Thoracic aorta (tissue), 2 donors: ENCODE results near the gene RBMS3. TPM values are rescaled to one million over a fixed set of nuclear protein-coding genes. Genes with fewer than 3 reads are reported as not detected.

Experiments
- ATAC-seq: fragments of 150-250 bp; one replicate; pipeline ENCODE4 v1.8.0; 2017; ENCODE audit warnings: low read depth; ENCODE audit not compliant: insufficient number of reproducible peaks, low FRiP score
- DNase-seq: peaks from one replicate; pipeline ENCODE4 v3.0.0-alpha.2; 2020; ENCODE audit warnings: low spot score
- H3K27ac ChIP-seq, 2 donors: fragments of 200-600 bp; sonication (generic); 1 replicate in 1 of 2; 2 replicates in 1 of 2; pipeline ENCODE4 v1.5.1; 2016; ENCODE audit warnings: mild to moderate bottlenecking in 2 of 2, moderate library complexity in 2 of 2
- H3K27me3 ChIP-seq: fragments of 200-600 bp; sonication (generic); replicated peaks from 2 replicates; pipeline ENCODE4 v1.6.0; 2016; ENCODE audit warnings: mild to moderate bottlenecking; ENCODE audit not compliant: insufficient read depth
- H3K36me3 ChIP-seq: fragments of 200-600 bp; sonication (generic); one replicate; pipeline ENCODE4 v1.5.1; 2016
- H3K4me1 ChIP-seq, 2 donors: fragments of 200-600 bp; sonication (generic); 1 replicate in 1 of 2; 2 replicates in 1 of 2; pipeline versions ENCODE4 v1.5.1 to v1.6.0; 2016; ENCODE audit warnings: low read depth in 2 of 2, mild to moderate bottlenecking in 1 of 2; ENCODE audit not compliant: control insufficient read depth in 1 of 2
- H3K4me3 ChIP-seq: fragments of 200-600 bp; sonication (generic); 2 replicates; pipeline ENCODE4 v1.5.1; 2016; ENCODE audit warnings: mild to moderate bottlenecking
- H3K9me3 ChIP-seq: fragments of 200-600 bp; sonication (generic); 2 replicates; pipeline ENCODE4 v1.5.1; 2016
- CTCF ChIP-seq: fragments of 200-600 bp; sonication (generic); IDR thresholded peaks from one replicate; pipeline ENCODE4 v1.5.1; 2019; ENCODE audit warnings: antibody characterized with exemption
- total RNA-seq, 2 donors: library from RNA; depleted of rRNA; stranded (reverse); fragments of >200 nt; gene quantifications; one replicate each; pipeline versions ENCODE4 v1.1.0 to v1.2.3, GENCODE V29; 2016

The RBMS3 gene
- total RNA-seq, 2 donors from 2014 or later, result 149 to 186 TPM

GRCh38 chr3:29903600-29903999, 622.7 kb downstream of the RBMS3 start:
- Histone ChIP-seq H3K4me1 (peaks cover 7 to 16% of the 10 kb centered on the region in 2 donors), H3K36me3 (no peaks in the 10 kb centered on the region), H3K9me3 (no peaks in the 10 kb centered on the region), H3K27ac (no peak overlapping the region), H3K27me3 (no peaks in the 10 kb centered on the region), H3K4me3 (no peak overlapping the region)
- ATAC-seq (no peak), DNase-seq (no peak)
- no peak for TF ChIP-seq CTCF

- peaks cover 0 to 8% of the 10 kb centered on the region in 2 donors for H3K4me1 ChIP-seq
- H3K27ac ChIP-seq, result no peak overlapping the region
- DNase-seq (no peak), ATAC-seq (no peak)
- no peaks in the 10 kb centered on the region for H3K9me3 ChIP-seq
- H3K27me3 ChIP-seq, result no peaks in the 10 kb centered on the region
- no peaks in the 10 kb centered on the region for H3K36me3 ChIP-seq
- no peak for TF ChIP-seq CTCF
- H3K4me3 ChIP-seq, result no peak overlapping the region
Measured at GRCh38 chr3:29906906-29907305, 626.0 kb downstream of the RBMS3 start.

GRCh38 chr3:29912600-29913288, 631.9 kb downstream of the RBMS3 start:
- no peak for DNase-seq
- no peak overlapping the region for H3K27ac ChIP-seq

DNA sequence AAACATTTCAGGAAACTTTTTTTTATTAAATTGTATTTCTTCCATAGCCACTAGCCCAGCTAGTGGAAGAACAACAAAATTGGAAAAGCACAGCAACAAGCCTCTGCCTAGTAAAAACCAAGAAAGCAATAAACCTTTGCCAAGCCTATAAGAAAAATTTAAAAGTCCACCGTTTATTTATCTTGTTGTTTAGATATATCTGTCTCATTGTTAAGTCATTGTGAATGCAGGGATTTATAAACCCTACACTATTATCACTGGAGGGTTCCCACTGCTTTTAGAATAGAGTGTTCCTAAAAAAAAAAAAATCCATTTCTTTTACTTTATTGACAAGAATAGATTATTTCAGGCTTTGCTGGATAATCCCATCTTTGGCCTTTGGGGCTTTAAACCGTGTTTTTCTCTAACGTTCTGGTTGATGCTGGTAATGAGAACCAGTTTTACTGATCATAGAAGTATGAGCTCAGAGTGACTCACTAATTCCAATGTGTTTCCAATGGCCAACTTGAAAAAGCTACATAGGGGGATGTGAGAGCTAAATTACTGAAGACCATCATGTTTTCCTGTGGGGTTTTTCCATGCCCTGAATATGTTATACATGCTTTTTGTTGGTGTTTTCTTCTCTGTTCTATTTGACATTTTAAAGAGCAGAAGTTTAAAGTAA, 634.1 kb downstream of the RBMS3 start:
- Histone ChIP-seq H3K4me3 (no peak overlapping the region), H3K9me3 (no peaks in the 10 kb centered on the region), H3K27ac (peak overlapping the region in 1 of 2 donors; percentile 50), H3K36me3 (no peaks in the 10 kb centered on the region), H3K27me3 (no peaks in the 10 kb centered on the region), H3K4me1 (peaks cover 0 to 6% of the 10 kb centered on the region in 2 donors)
- no peak for ATAC-seq
- TF ChIP-seq CTCF, result no peak
- no peak for DNase-seq

More at GRCh38 chr3:29912600-29913288, 631.9 kb downstream of the RBMS3 start:
- no peak for TF ChIP-seq CTCF
- Histone ChIP-seq H3K4me3 (no peak overlapping the region), H3K27me3 (no peaks in the 10 kb centered on the region), H3K36me3 (no peaks in the 10 kb centered on the region), H3K4me1 (peaks cover 6 to 8% of the 10 kb centered on the region in 2 donors), H3K9me3 (no peaks in the 10 kb centered on the region)
- no peak for ATAC-seq

GRCh38 chr3:29919571-29919970, 638.7 kb downstream of the RBMS3 start:
- peaks cover 10 to 14% of the 10 kb centered on the region in 2 donors for H3K4me1 ChIP-seq
- no peak overlapping the region for H3K4me3 ChIP-seq
- TF ChIP-seq CTCF, result no peak
- H3K27me3 ChIP-seq, result no peaks in the 10 kb centered on the region
- ATAC-seq (no peak), DNase-seq (no peak)
- H3K27ac ChIP-seq, result no peak overlapping the region
- H3K9me3 ChIP-seq, result no peaks in the 10 kb centered on the region
- H3K36me3 ChIP-seq, result no peaks in the 10 kb centered on the region
